CD4-positive, alpha-beta T cell treated with Interferon alpha-2 for 1 hour (primary cell): Measurements from ENCODE around the gene MYO5B.
A peak's percentile ranks its signal among the peaks of the same experiment; 100 is the strongest.

Experiments
- DNase-seq, 2 donors: peaks; one replicate each; pipeline ENCODE4 v3.0.0-alpha.2; 2020 to 2022

MYO5B gene

GRCh38 chr18:50060822-50061221 lies 134.1 kb downstream of the MYO5B start:
- DNase-seq: no peak

GRCh38 chr18:50058731-50059130 lies 136.2 kb downstream of the MYO5B start:
- no peak for DNase-seq

GRCh38 chr18:50057009-50057408 lies 137.9 kb downstream of the MYO5B start:
- no peak for DNase-seq

GRCh38 chr18:50056185-50056584 lies 138.8 kb downstream of the MYO5B start:
- no peak for DNase-seq

- no peak for DNase-seq
Observed at GRCh38 chr18:50055488-50055887, 139.5 kb downstream of the MYO5B start.

- DNase-seq: no peak
Observed at GRCh38 chr18:50053111-50053510, 141.8 kb downstream of the MYO5B start.

- no peak for DNase-seq
Observed at GRCh38 chr18:50051288-50051687, 143.7 kb downstream of the MYO5B start.

GRCh38 chr18:50045126-50045525 lies 149.8 kb downstream of the MYO5B start:
- DNase-seq: no peak

- DNase-seq: no peak
Observed at GRCh38 chr18:50044402-50044801, 150.5 kb downstream of the MYO5B start.

- no peak for DNase-seq
Observed at GRCh38 chr18:50042611-50043010, 152.3 kb downstream of the MYO5B start.

GRCh38 chr18:50039746-50040145 lies 155.2 kb downstream of the MYO5B start:
- DNase-seq: no peak

GRCh38 chr18:50038448-50038847 lies 156.5 kb downstream of the MYO5B start:
- peak in 1 of 2 donors; percentile 11 for DNase-seq

GRCh38 chr18:50034029-50034428 lies 160.9 kb downstream of the MYO5B start:
- no peak for DNase-seq

- DNase-seq: no peak
Observed at GRCh38 chr18:50033004-50033403, 161.9 kb downstream of the MYO5B start.

- DNase-seq: no peak
Observed at GRCh38 chr18:50030146-50030545, 164.8 kb downstream of the MYO5B start.

- DNase-seq: no peak
Observed at GRCh38 chr18:50027996-50028395, 167.0 kb downstream of the MYO5B start.

GRCh38 chr18:50024466-50024865 lies 170.5 kb downstream of the MYO5B start:
- no peak for DNase-seq

- DNase-seq: no peak
Observed at GRCh38 chr18:50022985-50023384, 172.0 kb downstream of the MYO5B start.

GRCh38 chr18:50014606-50015005 lies 180.3 kb downstream of the MYO5B start:
- DNase-seq: no peak

GRCh38 chr18:50013363-50014138 lies 181.4 kb downstream of the MYO5B start:
- DNase-seq: no peak

GRCh38 chr18:50011813-50012435 lies 183.0 kb downstream of the MYO5B start:
- DNase-seq: no peak

GRCh38 chr18:50009773-50010335 lies 185.1 kb downstream of the MYO5B start:
- peak; percentile 29 to 51 for DNase-seq

GRCh38 chr18:50008306-50008705 lies 186.6 kb downstream of the MYO5B start:
- DNase-seq: no peak

GRCh38 chr18:50006470-50007046 lies 188.4 kb downstream of the MYO5B start:
- DNase-seq: no peak
